ENCODE results near the gene IL13RA1. TPM values are rescaled to one million over a fixed set of nuclear protein-coding genes. Genes with fewer than 3 reads are reported as not detected.

The IL13RA1 gene
- total and polyA plus RNA-seq, 4 donors = 31.2 to 137 (median 44.5) TPM

- H3K9ac ChIP-seq (ENCODE audit: low read depth in 1 of 2, low read length in 2 of 2) = no peak overlapping the region
- H3K27ac ChIP-seq (ENCODE audit: low read depth in 1 of 2, low read length in 2 of 2) = no peak overlapping the region
- H3K4me1 ChIP-seq (ENCODE audit: control insufficient read depth in 4 of 4, insufficient read depth in 4 of 4, low read length in 3 of 4) = no peaks in the 10 kb centered on the region
- no peaks in the 10 kb centered on the region for H3K36me3 ChIP-seq (ENCODE audit: control insufficient read depth in 4 of 4, insufficient read depth in 3 of 4, low read depth in 1 of 4, low read length in 3 of 4)
- H3K9me3 ChIP-seq (ENCODE audit: control insufficient read depth in 4 of 4, low read length in 3 of 4) = no peaks in the 10 kb centered on the region
- DNase-seq (ENCODE audit: low spot score) = no peak
- WGBS = 79% methylated on average over 5 of the region's 5 CpGs
- H3K27me3 ChIP-seq (ENCODE audit: control insufficient read depth in 4 of 4, insufficient read depth in 4 of 4, low read length in 3 of 4) = no peaks in the 10 kb centered on the region
- no peak overlapping the region for H3K4me3 ChIP-seq (ENCODE audit: low read depth in 1 of 3, low read length in 3 of 3)
- TF ChIP-seq, protein P1, sequence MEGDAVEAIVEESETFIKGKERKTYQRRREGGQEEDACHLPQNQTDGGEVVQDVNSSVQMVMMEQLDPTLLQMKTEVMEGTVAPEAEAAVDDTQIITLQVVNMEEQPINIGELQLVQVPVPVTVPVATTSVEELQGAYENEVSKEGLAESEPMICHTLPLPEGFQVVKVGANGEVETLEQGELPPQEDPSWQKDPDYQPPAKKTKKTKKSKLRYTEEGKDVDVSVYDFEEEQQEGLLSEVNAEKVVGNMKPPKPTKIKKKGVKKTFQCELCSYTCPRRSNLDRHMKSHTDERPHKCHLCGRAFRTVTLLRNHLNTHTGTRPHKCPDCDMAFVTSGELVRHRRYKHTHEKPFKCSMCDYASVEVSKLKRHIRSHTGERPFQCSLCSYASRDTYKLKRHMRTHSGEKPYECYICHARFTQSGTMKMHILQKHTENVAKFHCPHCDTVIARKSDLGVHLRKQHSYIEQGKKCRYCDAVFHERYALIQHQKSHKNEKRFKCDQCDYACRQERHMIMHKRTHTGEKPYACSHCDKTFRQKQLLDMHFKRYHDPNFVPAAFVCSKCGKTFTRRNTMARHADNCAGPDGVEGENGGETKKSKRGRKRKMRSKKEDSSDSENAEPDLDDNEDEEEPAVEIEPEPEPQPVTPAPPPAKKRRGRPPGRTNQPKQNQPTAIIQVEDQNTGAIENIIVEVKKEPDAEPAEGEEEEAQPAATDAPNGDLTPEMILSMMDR (IDR thresholded peaks at IDR 0.05; ENCODE audit: low read depth, low read length, missing input control) = no peak
- TF ChIP-seq EGR1 (IDR thresholded peaks at IDR 0.05; ENCODE audit: low read depth in 2 of 2) (no peak), GABPA (IDR thresholded peaks at IDR 0.05 in 1 of 2, conservative IDR thresholded peaks at IDR 0.05 in 1 of 2) (no peak), JUND (IDR thresholded peaks at IDR 0.05) (no peak), RXRA (IDR thresholded peaks at IDR 0.05) (no peak), HNF4G (IDR thresholded peaks at IDR 0.05) (no peak), YY1 (IDR thresholded peaks at IDR 0.05) (no peak), ATF3 (IDR thresholded peaks at IDR 0.05) (no peak), RAD21 (IDR thresholded peaks at IDR 0.05) (no peak), HNF4A (conservative IDR thresholded peaks at IDR 0.05) (no peak), FOXA1 (IDR thresholded peaks at IDR 0.05) (no peak), FOXA2 (IDR thresholded peaks at IDR 0.05) (no peak), NR2F2 (IDR thresholded peaks at IDR 0.05) (no peak), MAX (IDR thresholded peaks at IDR 0.05) (no peak), TAF1 (conservative IDR thresholded peaks at IDR 0.05) (no peak), SP1 (IDR thresholded peaks at IDR 0.05) (no peak)
- TF ChIP-seq, protein P2, sequence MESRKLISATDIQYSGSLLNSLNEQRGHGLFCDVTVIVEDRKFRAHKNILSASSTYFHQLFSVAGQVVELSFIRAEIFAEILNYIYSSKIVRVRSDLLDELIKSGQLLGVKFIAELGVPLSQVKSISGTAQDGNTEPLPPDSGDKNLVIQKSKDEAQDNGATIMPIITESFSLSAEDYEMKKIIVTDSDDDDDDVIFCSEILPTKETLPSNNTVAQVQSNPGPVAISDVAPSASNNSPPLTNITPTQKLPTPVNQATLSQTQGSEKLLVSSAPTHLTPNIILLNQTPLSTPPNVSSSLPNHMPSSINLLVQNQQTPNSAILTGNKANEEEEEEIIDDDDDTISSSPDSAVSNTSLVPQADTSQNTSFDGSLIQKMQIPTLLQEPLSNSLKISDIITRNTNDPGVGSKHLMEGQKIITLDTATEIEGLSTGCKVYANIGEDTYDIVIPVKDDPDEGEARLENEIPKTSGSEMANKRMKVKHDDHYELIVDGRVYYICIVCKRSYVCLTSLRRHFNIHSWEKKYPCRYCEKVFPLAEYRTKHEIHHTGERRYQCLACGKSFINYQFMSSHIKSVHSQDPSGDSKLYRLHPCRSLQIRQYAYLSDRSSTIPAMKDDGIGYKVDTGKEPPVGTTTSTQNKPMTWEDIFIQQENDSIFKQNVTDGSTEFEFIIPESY (IDR thresholded peaks at IDR 0.05) = no peak
- TF ChIP-seq, protein P3, sequence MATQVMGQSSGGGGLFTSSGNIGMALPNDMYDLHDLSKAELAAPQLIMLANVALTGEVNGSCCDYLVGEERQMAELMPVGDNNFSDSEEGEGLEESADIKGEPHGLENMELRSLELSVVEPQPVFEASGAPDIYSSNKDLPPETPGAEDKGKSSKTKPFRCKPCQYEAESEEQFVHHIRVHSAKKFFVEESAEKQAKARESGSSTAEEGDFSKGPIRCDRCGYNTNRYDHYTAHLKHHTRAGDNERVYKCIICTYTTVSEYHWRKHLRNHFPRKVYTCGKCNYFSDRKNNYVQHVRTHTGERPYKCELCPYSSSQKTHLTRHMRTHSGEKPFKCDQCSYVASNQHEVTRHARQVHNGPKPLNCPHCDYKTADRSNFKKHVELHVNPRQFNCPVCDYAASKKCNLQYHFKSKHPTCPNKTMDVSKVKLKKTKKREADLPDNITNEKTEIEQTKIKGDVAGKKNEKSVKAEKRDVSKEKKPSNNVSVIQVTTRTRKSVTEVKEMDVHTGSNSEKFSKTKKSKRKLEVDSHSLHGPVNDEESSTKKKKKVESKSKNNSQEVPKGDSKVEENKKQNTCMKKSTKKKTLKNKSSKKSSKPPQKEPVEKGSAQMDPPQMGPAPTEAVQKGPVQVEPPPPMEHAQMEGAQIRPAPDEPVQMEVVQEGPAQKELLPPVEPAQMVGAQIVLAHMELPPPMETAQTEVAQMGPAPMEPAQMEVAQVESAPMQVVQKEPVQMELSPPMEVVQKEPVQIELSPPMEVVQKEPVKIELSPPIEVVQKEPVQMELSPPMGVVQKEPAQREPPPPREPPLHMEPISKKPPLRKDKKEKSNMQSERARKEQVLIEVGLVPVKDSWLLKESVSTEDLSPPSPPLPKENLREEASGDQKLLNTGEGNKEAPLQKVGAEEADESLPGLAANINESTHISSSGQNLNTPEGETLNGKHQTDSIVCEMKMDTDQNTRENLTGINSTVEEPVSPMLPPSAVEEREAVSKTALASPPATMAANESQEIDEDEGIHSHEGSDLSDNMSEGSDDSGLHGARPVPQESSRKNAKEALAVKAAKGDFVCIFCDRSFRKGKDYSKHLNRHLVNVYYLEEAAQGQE (IDR thresholded peaks at IDR 0.05) = no peak
These were observed 28.8 kb upstream of the IL13RA1 start for GRCh38 chrX:118698516-118699170.

Data from liver (tissue), 9 donors.